Sigmoid colon (tissue), 4 donors: ENCODE measurements around the gene PRAF2.

ENCODE experiments used
- EP300 ChIP-seq, 4 donors: sonication (generic); formaldehyde crosslinking; IDR thresholded peaks; one replicate each; pipeline ENCODE4 v1.6.1; 2017; ENCODE audit warnings: antibody characterized with exemption in 4 of 4
- POLR2A ChIP-seq, 2 donors: fragments of 450-650 bp; IDR thresholded peaks; one replicate each; pipeline ENCODE4 v1.6.1; 2016; ENCODE audit warnings: antibody characterized with exemption in 2 of 2, mild to moderate bottlenecking in 2 of 2, moderate library complexity in 2 of 2
- POLR2AphosphoS5 ChIP-seq, 4 donors: sonication (generic); formaldehyde crosslinking; IDR thresholded peaks; one replicate each; pipeline ENCODE4 v1.6.1; 2017; ENCODE audit warnings: antibody characterized with exemption in 4 of 4
- TF ChIP-seq, protein P1 (sequence below), 4 experiments: fragments of 450-650 bp in 3 of 4; fragments of 200-600 bp in 1 of 4; IDR thresholded peaks; one replicate each; pipeline ENCODE4 v1.5.1; 2016 to 2019; ENCODE audit warnings: antibody characterized with exemption in 4 of 4, mild to moderate bottlenecking in 3 of 4, moderate library complexity in 2 of 4

DNA sequence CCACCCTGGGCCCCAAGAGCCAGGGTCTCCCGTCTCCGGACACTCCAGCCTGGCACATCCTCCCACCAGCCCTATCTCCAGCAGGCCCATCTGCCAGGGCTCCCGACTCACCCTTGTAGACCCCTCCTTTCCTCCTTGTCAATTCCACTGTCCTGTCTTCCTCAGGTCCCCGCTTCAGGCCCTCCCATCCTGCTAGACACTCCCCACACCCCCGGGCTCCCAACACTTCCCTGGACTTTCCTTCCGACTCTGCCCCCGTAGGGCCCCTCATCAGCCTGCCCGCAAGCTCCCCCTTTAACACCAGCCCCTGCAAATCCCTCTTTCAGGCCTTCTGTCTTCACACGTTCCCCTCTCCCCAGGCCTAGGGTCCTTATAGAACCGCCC lies 1.1 kb downstream of the PRAF2 start:
- TF ChIP-seq, protein P1, sequence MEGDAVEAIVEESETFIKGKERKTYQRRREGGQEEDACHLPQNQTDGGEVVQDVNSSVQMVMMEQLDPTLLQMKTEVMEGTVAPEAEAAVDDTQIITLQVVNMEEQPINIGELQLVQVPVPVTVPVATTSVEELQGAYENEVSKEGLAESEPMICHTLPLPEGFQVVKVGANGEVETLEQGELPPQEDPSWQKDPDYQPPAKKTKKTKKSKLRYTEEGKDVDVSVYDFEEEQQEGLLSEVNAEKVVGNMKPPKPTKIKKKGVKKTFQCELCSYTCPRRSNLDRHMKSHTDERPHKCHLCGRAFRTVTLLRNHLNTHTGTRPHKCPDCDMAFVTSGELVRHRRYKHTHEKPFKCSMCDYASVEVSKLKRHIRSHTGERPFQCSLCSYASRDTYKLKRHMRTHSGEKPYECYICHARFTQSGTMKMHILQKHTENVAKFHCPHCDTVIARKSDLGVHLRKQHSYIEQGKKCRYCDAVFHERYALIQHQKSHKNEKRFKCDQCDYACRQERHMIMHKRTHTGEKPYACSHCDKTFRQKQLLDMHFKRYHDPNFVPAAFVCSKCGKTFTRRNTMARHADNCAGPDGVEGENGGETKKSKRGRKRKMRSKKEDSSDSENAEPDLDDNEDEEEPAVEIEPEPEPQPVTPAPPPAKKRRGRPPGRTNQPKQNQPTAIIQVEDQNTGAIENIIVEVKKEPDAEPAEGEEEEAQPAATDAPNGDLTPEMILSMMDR (IDR thresholded peaks at IDR 0.05) = no peak
- no peak for TF ChIP-seq EP300 (IDR thresholded peaks at IDR 0.05)
- no peak for TF ChIP-seq POLR2A (IDR thresholded peaks at IDR 0.05)
- TF ChIP-seq POLR2AphosphoS5 (IDR thresholded peaks at IDR 0.05) = no peak
